ENCODE results near the gene NFE2L2.
"Not testable (repeated sequence)": the region's sequence is repeated elsewhere in the genome, so short reads cannot be mapped to it uniquely, and the experiment has no call there.

Gene NFE2L2

DNA sequence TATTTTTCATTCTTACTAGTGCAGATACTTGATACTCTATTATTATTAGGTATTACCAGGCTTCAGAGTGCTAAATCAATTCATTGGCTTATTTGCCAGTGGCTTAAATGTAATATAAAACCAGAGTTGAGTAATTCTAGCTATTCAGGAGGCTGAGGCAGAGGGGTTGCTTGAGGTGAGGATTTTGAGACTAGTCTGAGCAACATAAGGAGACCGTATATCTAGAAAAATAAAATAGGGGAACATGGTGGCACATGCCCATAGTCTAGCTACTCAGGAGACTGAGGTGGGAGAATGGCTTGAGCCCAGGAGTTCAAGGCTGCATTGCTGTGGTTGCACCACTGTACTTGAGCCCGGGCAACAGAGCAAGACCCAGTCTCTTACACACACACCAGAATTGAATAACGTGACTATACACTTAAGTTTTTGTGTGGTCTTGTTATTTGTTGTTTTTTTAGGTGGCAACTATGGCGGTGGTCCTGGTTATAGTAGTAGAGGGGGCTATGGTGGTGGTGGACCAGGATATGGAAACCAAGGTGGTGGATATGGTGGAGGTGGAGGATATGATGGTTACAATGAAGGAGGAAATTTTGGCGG, 47.2 kb downstream of the NFE2L2 start:
- no peak for TF ChIP-seq ZNF274 (IDR thresholded peaks at IDR 0.05; ENCODE audit: low read depth, low read length)
- no peak overlapping the region for H3K4me3 ChIP-seq (ENCODE audit: low read length)

DNA sequence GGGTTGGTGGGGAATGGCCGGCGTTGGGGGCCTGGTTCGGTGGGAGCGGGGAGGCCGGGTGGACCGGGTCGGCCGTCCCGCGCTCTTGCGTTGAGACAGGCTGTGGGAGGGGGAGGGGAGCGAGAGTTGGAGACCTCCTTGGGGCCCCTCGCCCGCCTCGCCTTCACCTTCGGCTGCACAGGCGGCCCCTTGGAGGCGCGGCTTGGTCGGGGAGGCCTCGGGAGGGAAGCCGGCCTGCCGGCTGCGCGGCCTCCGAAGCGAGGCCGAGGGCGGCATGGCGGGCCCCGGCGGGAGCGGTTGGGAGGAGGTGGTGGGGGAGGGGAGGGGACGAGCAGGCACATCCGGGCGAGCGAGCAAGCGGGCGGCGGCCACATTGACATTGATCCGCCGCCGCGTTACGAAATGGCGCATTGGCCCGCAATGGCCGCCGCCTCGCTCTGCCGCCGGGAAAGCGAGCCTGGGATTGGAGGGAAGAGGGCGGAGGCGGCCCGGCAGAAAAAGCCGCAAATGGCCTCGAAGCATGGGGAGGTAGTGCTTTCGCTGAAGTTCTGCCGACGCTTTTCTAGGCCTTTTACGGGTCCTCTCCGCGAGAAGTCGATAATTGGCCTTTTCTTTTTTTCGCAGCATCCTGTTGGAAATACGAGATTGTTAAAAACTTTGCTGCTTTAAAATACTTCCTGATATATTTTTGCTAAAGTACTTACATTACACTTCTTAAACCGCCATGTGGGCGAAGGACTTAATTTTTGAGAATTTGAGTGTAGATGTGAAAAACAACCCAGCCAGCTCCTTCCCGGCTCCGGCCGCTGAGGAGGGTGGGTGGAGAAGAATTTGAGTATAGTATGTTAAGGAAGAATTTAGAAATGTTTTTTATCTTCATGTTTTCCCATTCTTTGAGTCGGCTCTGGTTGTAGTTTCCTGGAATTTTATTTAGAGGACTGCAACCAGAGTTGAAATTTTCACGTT, 51.4 kb downstream of the NFE2L2 start:
- H3K4me3 ChIP-seq (ENCODE audit: low read length): peak overlapping the region; percentile 100
- TF ChIP-seq ZNF274 (IDR thresholded peaks at IDR 0.05; ENCODE audit: low read depth, low read length): no peak

GRCh38 chr2:177212106-177212890, 52.2 kb downstream of the NFE2L2 start, which contains the start of gene HNRNPA3:
Gene HNRNPA3, plus strand, starts transcription at chr2:177212794. Its CDS starts 6 bp downstream, at chr2:177212800.
- no peak for TF ChIP-seq ZNF274 (IDR thresholded peaks at IDR 0.05; ENCODE audit: low read depth, low read length)
- peak within 1 kb of the TSS; percentile 100 for H3K4me3 ChIP-seq (ENCODE audit: low read length)

- no peak for TF ChIP-seq ZNF274 (IDR thresholded peaks at IDR 0.05; ENCODE audit: low read depth, low read length)
- peak overlapping the region; percentile 79 for H3K4me3 ChIP-seq (ENCODE audit: low read length)
These were observed 52.9 kb downstream of the NFE2L2 start for GRCh38 chr2:177211576-177212105.

- peak overlapping the region; percentile 79; the same call in 1 of the 2 replicates for H3K4me3 ChIP-seq (ENCODE audit: low read length)
- TF ChIP-seq ZNF274 (IDR thresholded peaks at IDR 0.05; ENCODE audit: low read depth, low read length): no peak
These were observed 53.4 kb downstream of the NFE2L2 start for GRCh38 chr2:177211169-177211568.

DNA sequence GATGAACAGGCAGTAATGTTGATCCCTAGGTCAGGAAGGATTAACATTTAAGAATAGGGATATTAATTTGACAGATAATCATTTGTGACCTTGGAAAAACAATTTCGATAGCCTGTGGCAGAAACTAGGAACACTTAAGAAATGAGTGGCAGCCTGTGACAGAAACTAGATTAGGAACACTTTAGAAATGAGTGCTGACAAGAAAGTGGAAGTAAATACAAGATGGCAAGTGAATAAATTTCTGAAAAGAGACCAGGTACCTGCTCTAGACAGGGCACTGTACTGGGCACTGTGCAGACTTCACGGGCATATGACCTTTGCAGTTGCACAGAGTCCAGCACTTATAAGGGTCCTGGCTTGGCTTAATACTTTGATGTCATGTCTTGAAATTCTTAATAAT, 57.4 kb downstream of the NFE2L2 start:
- peak overlapping the region; percentile 12; the same call in 1 of the 2 replicates for H3K4me3 ChIP-seq (ENCODE audit: low read length)
- no peak for TF ChIP-seq ZNF274 (IDR thresholded peaks at IDR 0.05; ENCODE audit: low read depth, low read length)

DNA sequence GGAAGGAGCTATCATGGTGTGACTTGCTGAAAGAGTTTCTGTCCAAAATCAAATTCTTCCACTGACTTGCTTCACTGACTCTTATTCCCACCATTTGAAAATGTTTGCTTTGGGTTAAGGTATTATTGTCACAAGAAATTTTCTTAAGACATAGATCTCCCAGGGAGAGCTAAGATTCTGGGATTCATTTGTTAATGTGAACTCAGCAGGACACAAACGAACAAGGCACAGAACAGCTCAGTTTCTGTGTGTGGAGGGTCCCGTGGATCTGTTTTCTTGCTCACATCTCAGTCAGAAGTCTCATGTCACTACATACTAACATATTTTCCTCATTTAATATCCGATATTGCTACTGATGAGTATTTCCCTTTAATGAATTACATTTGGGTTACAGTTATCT, 60.1 kb downstream of the NFE2L2 start:
- H3K4me3 ChIP-seq (ENCODE audit: low read length): no peak overlapping the region
- no peak for TF ChIP-seq ZNF274 (IDR thresholded peaks at IDR 0.05; ENCODE audit: low read depth, low read length)

- no peak overlapping the region for H3K4me3 ChIP-seq (ENCODE audit: low read length)
- TF ChIP-seq ZNF274 (IDR thresholded peaks at IDR 0.05; ENCODE audit: low read depth, low read length): no peak
These were observed 62.6 kb downstream of the NFE2L2 start for GRCh38 chr2:177201919-177202346.

GRCh38 chr2:177200419-177200818, 64.1 kb downstream of the NFE2L2 start:
- H3K4me3 ChIP-seq (ENCODE audit: low read length): not testable (repeated sequence)

- TF ChIP-seq ZNF274 (IDR thresholded peaks at IDR 0.05; ENCODE audit: low read depth, low read length): no peak
- H3K4me3 ChIP-seq (ENCODE audit: low read length): no peak overlapping the region
These were observed 69.3 kb downstream of the NFE2L2 start for GRCh38 chr2:177195194-177195593.

DNA sequence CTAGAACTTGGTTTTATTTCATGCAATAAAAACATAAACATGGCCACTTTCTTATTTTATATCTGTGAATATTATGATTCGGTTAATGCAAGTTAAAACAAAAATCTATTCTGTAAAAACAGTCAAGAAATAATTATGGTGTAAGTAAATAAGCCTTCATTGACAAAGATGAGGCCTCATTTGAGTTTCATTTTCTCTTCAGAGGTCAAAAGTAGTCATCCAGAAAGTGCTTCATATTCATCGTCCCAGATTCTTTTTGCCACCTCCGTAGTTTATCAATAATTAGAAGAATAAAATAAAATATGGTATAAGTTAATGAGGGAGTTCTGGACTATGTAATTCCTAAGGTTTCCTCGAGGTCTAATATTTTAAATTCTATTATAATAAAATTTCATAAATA, 71.3 kb downstream of the NFE2L2 start:
- no peak for TF ChIP-seq ZNF274 (IDR thresholded peaks at IDR 0.05; ENCODE audit: low read depth, low read length)
- no peak overlapping the region for H3K4me3 ChIP-seq (ENCODE audit: low read length)

DNA sequence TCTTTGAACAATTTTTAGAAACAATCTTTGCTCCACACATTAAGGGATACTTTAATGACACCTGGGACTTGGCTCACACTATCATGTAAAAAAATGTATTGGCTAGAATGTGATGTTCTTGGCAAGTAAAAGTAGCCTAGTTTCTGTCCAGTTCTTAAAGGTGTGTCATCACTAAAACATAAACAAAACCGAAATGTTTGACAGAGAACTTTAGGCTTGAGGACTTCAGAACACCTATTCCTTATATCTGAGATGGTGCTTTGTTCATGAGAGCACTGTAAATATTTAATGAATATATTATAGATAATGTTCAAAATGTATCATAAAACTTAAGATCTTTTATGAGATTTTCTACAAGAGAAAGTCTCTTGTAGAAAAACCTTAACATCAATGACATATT, 71.7 kb downstream of the NFE2L2 start:
- no peak overlapping the region for H3K4me3 ChIP-seq (ENCODE audit: low read length)
- no peak for TF ChIP-seq ZNF274 (IDR thresholded peaks at IDR 0.05; ENCODE audit: low read depth, low read length)

DNA sequence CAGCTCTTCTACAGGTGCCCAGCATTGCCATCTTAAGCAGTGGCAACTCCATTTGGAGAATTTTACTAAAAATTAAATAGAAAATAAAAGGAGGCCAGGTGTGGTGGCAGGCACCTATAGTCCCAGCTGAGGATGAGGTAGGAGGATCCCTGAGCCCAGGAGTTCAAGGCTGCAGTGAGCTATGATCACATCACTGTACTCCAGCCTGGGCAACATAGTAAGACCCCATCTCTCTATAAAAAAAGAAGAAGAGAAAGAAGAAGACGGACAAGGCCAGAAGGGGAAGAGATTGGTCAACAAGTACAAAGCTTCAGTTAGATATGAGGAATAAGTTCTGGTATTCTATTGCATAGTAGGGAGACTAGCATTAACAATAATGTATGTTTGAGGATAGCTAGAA, 73.6 kb downstream of the NFE2L2 start:
- no peak overlapping the region for H3K4me3 ChIP-seq (ENCODE audit: low read length)
- TF ChIP-seq ZNF274 (IDR thresholded peaks at IDR 0.05; ENCODE audit: low read depth, low read length): no peak

All from GM08714 (cell line).